ENCODE data around the gene COX6B1.

GRCh38 chr19:35633727-35634440 lies 14.2 kb upstream of the COX6B1 start:
- TF ChIP-seq POLR2AphosphoS5 (IDR thresholded peaks at IDR 0.05) (no peak), CTCF (IDR thresholded peaks at IDR 0.05; ENCODE audit: poor library complexity, severe bottlenecking) (no peak), RAD21 (conservative IDR thresholded peaks at IDR 0.05) (no peak), MXI1 (conservative IDR thresholded peaks at IDR 0.05; ENCODE audit: poor library complexity, severe bottlenecking) (no peak)
